SHP77 (cell line): ENCODE results near the gene SUSD1.
"Not testable (repeated sequence)": the region's sequence is repeated elsewhere in the genome, so short reads cannot be mapped to it uniquely, and the experiment has no call there.

ENCODE experiments used
- DNase-seq, 2 experiments: peaks; one replicate each; lab custom pipeline; 2025; lab: John Stamatoyannopoulos, UW

Gene SUSD1

DNA sequence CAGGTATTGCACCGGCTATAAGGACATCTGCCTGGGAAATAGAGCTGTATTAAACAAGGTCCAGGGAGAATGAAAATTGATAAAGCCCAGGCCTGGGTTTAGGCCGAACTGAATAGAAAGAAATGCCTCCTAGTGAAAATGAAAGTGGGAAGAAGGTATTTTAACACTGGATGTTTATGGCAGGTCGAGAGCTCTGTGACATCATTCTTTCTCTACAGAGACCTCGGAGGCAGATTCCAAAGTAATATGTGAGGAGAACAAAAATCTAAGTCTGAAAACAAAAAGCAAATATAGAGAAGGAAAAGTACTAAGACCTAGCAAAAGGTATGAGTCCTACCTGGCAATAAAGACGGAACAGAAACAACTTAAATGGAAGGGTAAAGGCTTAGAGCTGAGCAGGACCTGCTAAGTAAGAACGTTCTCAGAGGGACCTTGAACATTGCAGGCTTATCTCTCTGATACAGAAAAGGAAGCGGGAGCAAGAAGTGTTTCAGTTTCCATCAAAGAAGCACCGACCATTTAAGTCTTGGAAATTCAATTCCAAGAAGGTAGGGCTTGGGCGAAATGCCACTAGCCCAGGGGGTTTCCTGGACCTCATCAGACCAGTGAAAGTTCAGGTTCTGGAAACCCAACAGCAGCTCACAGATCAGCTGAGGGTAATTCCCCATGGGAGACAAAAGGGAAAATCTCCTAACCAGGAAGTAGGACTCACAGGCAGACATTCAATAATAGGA is 80.0 kb downstream of the SUSD1 start:
- no peak for DNase-seq

DNA sequence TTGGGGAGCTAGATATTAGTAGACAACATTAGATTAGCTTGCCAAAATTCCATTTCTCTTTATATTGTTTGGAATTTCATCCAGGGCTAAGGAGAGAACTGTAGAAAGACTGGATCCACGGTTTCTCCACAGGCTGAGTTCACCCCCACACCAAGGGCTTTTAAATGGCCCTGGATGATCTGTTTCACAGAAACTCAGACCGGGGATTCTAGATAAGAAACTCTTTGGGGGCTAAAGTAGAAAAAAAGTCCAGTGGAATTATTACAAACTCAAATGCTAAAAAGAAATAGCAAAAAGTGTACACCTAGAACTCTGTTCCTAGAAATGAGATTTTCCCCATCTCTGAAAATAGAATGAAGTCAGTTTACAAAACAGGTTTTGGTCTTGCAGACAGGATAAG is 80.9 kb downstream of the SUSD1 start:
- no peak for DNase-seq

DNA sequence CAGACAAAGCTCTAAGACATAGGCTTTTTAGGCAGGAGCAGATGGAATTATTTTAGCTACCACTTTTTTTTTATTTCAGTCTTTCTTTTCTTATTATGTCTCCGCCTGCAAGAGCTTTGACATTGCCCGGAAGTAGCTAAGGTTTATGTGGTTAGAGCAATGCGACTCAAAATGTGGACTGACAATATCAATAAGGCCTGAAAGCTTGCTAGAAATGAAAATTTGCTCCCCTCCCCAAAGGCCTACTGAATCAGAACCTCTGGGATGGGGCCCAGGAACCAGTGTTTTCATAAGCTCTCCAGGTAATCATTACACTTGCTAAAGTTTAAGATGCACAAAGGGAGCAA is 81.3 kb downstream of the SUSD1 start:
- no peak for DNase-seq

DNA sequence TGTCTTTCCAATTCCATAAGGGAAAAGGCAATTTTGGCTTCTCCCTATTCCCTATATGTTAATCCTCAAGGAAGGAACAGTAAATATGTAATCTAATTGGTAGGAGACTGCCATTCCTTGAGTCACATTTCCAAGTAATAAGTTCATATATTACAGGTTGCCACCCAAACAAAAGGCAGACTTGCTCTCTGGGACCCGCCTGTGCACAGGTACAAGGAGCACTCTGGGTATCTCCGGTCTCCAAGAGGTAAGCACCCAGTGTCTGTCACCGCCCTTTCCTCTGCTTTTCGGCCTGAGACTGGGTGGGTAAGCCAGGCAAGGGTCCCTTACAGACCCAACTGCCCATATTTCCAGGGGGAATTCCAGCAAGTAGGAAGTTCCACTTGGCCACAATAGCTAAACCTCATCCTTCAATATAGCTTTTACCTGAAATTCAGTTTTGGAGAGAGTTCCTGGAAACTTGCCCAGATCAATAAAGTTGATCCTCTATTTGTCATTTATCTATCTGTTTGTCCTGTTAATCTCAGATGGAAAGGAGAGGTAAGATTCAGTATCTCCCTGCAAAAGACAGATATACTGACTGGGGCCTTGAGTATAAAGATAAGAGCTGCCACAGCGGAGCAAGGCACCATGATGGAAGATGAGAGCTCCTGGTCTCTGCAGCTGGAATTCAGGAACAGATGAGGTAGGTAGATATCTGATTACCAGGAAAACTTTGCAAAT is 81.8 kb downstream of the SUSD1 start:
- no peak for DNase-seq

DNA sequence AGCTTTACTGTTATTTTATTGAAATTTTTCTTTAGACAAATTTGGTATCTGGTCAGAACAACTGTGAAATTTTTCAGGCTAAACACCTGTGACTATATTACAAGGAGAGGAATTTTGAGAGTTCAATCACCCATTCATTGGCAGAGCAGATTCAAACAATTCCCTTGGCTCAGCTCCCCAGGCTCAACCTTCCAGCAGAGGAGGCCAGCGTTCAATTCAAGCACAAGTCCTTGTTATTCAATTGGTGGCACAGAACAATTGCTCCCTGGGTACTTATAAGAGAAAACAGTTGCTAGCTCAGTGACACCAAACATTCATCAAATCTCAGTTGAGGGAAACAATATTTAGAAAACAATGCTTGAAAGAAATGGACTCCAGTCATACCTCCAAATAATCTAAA is 83.3 kb downstream of the SUSD1 start:
- DNase-seq: peak; percentile 21 to 41

DNA sequence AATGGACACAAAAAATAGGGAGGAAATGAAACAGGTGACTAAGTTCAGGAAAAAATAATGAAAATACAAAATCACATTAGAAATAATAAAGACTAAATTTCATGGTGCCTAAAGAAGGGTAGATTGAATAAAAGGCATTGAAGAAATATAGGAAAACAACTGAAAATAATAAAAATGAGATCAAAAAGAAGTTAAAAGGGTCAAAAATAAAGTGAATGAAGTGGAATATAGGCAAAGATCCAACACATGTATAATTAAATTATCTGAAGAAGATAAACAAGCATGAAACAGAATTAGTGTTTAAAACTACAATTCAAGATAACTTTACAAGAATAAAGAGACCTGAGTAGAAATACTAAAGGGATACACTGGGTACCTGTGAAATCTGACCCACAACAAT is 87.6 kb downstream of the SUSD1 start:
- DNase-seq: no peak

DNA sequence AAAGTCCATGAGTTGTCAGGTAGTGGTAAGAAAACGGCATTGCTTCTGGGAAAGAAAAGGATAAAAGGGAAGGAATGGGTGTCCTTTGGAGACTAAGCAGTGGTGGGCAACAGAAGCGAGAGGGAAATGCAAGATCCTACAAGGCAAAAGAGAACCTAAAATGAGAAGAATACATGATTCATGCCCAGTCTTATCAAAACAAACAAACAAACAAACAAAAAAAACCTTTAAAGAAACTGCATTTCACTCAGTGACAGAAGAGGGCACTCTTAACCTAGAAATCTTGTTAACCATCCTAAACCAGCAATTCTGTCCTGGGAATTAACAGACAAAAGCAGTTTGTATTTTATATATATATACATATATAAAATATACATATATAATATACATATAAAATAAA is 88.5 kb downstream of the SUSD1 start:
- peak; percentile 8 to 9 for DNase-seq

DNA sequence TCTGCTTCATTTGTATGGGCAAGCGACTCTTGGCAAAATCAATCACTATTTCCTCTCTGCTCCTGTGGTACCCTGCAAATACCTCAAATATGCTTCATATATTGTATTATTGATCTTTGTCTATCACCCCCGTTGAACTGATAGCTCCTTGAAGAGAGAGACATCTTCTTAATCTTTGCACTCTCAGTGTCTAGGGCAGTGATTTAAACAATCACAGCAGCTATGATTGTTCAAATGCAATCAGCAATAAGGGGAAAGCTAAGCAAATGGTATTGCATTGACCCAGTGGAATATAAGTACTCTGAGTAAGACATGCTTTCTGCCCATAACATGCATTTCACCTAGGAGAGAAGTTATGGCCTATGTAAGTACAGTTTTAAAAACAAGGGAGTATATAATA is 90.2 kb downstream of the SUSD1 start:
- no peak for DNase-seq

DNA sequence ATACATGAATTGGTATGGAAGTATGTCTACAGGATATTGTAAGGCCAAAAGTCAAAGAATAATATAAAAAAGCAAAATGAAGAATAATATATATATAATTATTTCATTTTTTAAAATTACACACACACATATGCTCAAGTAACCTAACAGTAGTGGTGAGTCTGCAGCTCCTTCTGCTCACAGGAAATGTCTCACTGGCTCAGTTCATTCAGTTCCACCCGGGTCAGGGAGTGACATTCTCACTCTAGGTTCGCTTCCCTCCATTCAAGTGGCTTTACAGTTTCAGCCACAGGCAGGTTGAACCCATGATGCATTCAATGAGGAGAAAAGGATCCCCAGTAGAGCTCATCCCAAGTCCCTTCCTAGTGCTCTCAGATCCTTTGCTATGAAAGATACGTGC is 90.8 kb downstream of the SUSD1 start:
- no peak for DNase-seq

DNA sequence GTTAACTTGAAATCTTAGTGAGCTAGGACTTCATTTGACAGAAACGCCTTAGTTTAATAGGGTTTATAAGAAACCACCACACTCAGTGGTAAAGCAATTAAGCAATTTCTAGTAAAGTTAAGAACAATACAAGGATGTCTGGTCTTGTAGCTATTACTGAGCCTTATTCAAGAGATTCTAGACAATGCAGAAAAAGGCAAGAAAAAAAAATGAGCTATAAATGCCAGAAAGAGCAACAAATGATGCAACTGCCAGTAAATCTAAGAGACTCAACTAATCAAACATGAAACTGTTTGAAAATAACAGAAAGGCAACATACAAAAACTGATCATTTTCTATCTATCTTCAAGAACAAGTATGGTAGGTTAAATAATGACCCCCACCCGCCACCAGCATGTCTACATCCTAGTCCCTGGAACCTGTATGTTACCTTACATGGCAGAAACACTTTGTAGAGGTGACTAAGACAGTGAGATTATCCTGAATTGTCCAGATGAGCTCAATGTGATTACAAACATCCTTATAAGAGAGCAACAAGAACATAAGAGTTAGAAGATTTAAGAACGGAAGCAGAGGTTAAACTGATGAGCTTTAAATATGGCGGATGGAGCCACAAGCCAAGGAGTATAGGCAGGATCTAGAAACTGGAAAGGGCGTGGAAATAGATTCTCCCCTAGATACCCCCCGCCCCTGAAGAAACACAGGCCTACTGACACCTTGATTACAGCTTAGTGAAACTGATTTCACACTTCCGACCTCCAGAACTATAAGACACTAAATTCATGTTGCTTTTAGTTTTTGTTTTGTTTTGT is 93.0 kb downstream of the SUSD1 start:
- DNase-seq: no peak

DNA sequence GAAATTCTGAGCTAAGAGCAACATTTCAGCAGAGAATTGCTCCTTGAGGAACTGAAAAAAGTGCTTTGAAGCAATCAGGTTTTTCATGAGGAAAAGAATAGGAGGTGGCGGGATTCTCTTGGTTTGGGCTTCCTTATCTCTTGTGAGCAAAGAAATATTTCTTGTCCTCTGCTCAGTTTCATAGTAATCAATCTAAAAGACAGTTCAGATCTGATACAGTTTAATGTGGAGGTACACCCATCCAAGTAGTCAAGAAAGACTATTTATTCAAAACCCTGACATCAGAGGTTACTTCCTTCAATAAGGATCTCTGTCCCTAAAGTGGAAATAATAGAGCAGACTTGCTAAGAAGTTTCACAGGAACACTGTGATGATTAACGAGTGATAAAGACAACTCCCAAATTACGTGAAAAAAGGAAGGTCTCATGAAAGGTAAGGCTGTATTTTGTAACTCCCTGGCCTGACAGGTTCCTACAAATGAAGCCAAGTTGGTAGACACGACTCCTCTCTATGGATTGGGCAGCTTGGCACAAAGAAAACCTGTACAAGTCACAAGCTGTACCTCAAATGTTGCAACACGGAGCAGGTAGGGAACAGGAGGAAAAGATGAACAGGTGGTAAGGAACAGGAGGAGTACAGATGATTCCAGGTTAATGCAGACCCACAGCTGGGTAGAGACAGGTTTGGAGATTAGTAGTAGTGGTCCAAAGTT is 94.1 kb downstream of the SUSD1 start:
- no peak for DNase-seq

DNA sequence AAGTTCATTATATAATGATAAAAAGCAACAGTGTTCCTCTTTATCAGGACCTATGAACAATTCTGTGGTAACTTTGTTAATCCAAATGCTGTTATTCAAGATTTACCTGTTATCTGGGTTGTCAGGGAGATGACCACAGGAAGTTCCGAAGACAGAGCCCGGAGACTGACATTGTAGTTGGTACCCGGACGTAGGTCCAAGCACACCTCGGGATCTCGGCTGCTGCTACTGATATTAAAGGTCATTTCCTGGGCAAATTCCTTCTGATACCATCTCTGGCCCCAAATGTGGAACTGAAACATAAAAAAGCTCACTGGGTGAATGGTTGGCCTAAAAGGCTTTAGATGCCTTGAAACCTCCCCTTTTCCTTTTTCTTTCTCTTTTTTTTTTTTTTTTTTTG is 96.7 kb downstream of the SUSD1 start:
- no peak for DNase-seq

DNA sequence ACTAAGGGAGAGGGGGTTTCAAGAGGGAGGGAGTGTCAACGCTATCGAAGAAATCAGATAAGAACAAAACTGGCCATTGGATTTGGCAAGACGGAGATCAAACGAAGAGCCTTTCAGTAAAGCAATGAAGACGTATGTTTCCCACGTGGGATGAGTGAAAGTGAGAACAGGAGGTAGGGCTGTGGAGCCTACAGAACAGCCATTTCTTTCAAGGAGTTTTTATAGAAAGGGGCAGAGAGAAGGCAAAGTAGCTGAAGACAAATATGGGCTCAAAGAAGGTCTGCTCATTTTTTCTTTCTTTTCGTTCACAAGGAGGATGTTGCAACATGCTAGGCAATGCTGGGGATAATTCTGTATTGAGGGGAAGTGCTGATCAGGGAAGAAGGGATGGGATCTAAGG is 98.3 kb downstream of the SUSD1 start:
- DNase-seq: no peak

DNA sequence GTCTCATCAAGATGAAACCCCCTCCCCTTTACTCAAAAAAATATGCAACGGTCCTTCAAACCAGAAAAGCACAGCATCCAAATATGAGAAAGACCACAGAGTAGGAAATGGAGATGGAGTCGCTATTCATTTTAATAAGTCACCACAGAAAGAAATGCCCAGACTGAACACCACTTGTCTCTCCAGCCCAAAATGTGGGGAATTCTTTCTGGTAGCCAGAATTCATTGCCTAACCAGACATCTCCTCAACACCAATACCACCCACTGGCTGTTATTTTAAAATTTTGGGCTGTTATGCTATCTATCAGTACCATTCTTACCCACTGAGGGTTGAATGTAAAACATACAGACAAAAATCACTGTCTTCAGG is 100.1 kb downstream of the SUSD1 start:
- no peak for DNase-seq

DNA sequence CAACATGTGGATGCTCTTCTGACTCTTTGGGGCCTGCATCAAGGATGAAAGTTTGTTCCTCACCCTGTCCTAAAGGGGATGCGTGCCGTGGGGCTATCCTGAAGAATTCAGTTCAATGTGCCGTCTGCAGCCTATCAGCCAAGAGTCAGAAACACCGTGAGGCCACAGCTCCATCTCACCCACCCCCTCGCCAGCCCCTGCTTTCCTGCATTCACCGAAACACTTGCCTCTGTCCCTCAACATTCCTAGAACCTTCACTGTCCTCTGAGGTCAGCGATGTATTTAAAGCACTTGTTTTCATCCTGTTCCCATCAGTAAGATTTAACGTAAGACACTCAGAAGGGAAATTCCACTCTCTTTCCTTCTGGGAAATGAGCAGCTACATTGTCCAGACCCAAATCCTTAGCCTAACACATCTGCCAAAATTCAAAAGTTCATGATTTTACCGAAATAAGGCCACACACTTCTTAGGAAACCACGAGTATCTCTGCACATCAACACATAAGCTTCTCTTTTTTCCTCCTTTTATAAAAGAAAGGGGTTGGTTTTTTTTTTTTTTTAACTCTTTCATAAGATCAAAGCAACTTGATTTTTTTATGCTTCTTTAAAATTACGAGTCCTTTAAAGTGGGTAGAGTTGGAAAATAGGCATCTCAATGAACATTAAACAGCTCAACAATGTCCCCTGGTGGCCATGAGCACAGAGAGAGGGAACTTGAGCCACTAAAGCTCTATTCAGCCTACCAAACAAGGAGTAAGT is 100.7 kb downstream of the SUSD1 start:
- DNase-seq: peak; percentile 37 to 51

DNA sequence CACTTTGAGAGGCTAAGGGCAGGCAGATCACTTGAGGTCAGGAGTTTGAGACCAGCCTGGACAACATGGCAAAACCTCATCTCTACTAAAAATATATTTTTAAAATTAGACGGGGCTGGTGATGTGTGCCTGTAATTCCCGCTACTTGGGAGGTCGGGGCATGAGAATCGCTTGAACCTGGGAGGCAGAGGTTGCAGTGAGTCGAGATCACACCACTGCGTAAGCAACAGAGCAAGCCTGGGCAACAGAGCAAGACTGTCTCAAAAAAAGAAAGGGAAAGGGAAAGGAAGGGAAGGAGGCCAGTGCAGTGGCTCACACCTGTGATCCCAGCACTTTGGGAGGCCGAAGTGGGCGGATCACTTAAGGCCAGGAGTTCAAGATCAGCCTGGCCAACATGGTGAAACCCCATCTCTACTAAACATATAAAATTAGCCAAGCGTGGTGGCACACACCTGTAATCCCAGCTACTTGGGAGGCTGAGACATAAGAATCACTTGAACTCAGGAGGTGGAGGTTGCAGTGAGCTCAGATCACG is 101.4 kb downstream of the SUSD1 start:
- DNase-seq: not testable (repeated sequence)

DNA sequence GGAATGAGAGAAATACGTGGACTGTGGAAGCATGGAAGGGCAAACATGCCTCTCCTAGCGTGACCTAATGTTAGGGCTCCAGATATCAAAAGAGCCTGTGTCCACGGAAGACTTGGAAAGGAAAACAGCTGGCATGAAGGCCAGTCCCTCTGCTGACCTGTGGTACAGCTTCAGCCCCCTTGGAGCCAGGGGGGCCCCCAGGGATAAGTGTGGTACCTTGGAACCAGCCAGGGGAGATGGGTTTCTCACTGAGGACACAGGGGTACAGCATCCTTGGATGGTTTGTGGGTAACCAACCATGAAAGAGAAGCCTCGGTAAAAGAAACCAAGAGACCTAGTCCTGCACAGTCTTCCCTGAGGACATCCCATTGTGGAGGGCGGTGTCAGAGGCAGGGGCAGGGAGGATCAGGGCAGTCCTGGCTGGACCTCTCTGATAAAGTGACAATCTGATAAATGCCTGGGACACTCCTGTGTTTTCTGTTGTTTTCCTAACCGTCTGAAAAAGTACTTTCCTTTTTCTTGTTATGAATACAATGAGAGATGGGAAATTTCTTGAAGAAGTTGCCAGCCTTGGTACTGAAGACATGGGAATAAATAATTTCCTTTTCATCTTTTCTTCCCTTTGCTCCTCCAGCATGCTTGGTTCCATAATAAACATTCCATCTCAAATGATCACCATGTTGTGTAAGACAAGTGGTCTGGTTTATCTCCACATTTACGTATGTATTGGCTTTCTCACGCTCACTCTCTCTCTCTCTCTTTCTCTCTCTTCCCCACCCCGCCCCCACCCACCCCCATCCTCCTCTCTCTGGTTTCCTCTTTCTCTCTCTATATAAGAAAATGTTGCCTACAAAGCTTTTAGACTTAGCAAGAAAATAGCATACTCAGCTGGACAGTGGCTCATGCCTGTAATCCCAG is 102.1 kb downstream of the SUSD1 start:
- DNase-seq: no peak

DNA sequence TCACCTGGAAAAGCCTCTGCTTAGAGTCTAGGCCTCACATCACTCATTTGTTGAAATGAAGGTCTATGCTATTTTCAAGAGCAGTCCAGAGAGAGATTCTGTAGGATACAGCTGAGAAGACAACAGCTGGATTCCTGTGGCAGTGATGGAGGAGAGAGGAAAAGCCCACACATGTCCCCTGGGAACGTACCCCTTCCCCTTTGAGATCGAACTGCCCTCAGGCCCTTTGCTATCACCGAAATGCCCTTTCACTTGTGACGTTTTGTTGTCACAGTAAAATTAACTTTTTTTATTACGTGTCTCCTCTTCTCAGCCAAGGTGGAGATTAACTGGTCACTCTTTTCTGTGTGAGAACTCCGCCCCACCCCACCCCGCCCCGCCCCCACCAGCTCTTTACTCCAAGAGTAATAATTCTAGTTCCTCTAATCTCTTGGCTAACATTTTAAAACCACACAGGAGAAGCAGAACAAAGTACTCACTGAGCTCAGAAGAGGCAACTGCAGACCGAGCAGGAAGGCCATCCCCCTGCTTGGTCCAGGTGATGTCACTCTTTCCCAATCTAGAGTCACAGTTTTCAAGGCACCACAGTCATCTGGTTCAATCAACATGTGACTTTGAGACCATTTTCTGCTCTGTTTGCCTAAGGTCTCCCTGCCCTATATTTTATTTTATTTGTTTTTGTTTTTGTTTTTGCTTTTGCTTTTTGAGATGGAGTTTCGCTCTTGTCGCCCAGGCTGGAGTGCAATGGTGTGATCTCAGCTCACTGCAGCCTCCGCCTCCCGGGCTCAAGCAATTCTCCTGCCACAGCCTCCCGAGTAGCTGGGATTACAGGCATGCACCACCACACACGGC is 105.6 kb downstream of the SUSD1 start:
- no peak for DNase-seq
